ENCODE results near the gene NPPC. TPM values are rescaled to one million over a fixed set of nuclear protein-coding genes. Genes with fewer than 3 reads are reported as not detected.

The NPPC gene
- total and polyA plus RNA-seq, 10 of the 15 experiments (the other 5 are each of a cell fraction or from before 2014, with no cell fraction given), result 0.15 TPM; not detected in 9

- 92% methylated on average over 2 of the region's 2 CpGs for WGBS (ENCODE audit: insufficient coverage, insufficient replicate concordance, low lambda C conversion rate, missing lambda C conversion rate)
- ChIA-PET SMC1A (ENCODE audit: uncharacterized antibody, unreplicated experiment) (interaction anchor here (0.6 kb wide), 1 partner anchor 46 kb away, joined by 3 read pairs; no protein-coding TSS in a partner anchor), CTCF (interaction anchor here (0.6 kb wide), 1 partner anchor 352 kb away, joined by 3 read pairs; no protein-coding TSS in a partner anchor), RAD21 (ENCODE audit: unreplicated experiment) (no interaction called here), POLR2A (interaction anchor here (0.7 kb wide), 1 partner anchor 18 kb away, joined by 4 read pairs; no protein-coding TSS in a partner anchor)
- Histone ChIP-seq H3K4me3 (no peak overlapping the region), H3K9me3 (replicated peaks; ENCODE audit: control insufficient read depth, insufficient read depth, low read length) (peaks cover under 1% of the 10 kb centered on the region; the same call in 1 of the 3 replicates), H3K27ac (ENCODE audit: control insufficient read depth, insufficient read depth) (no peak overlapping the region), H3K9ac (ENCODE audit: control insufficient read depth, insufficient read depth, low read length) (no peak overlapping the region), H3K79me2 (ENCODE audit: control insufficient read depth, insufficient read depth, low read length) (no peaks in the 10 kb centered on the region; the same call in 1 of the 2 replicates), H3K27me3 (replicated peaks in 1 of 2; ENCODE audit: control insufficient read depth in 2 of 2, insufficient read depth in 2 of 2, low read length in 1 of 2) (no peaks in the 10 kb centered on the region), H3K4me1 (ENCODE audit: control insufficient read depth, insufficient read depth, low read length) (no peaks in the 10 kb centered on the region), H2AFZ (ENCODE audit: control insufficient read depth, low read depth, low read length) (no peak overlapping the region), H3K4me2 (ENCODE audit: control insufficient read depth, insufficient read depth) (no peak overlapping the region), H4K20me1 (ENCODE audit: control insufficient read depth, insufficient read depth) (no peaks in the 10 kb centered on the region), H3K36me3 (ENCODE audit: control insufficient read depth in 2 of 2, insufficient read depth in 2 of 2, low read length in 1 of 2) (peaks cover 0 to 3% of the 10 kb centered on the region in 2 experiments; a peak in 1 of 4 replicates)
- FAIRE-seq (no peak), ATAC-seq (no peak), DNase-seq (ENCODE audit: low read depth, low spot score) (no peak)
- no TSS peak for BruUV-seq (replicated peaks)
- in situ Hi-C loops (cut with MboI), result no loop called here
- no peak for TF ChIP-seq SMAD5 (IDR thresholded peaks at IDR 0.05; ENCODE audit: low read depth)
- TF ChIP-seq, protein P1, sequence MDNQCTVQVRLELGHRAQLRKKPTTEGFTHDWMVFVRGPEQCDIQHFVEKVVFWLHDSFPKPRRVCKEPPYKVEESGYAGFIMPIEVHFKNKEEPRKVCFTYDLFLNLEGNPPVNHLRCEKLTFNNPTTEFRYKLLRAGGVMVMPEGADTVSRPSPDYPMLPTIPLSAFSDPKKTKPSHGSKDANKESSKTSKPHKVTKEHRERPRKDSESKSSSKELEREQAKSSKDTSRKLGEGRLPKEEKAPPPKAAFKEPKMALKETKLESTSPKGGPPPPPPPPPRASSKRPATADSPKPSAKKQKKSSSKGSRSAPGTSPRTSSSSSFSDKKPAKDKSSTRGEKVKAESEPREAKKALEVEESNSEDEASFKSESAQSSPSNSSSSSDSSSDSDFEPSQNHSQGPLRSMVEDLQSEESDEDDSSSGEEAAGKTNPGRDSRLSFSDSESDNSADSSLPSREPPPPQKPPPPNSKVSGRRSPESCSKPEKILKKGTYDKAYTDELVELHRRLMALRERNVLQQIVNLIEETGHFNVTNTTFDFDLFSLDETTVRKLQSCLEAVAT (IDR thresholded peaks at IDR 0.05), result no peak
- TF ChIP-seq MEF2B (IDR thresholded peaks at IDR 0.05; ENCODE audit: partially characterized antibody, poor library complexity, severe bottlenecking), result no peak
- TF ChIP-seq YBX1 (IDR thresholded peaks at IDR 0.05), result no peak
- no peak for TF ChIP-seq SUPT20H (IDR thresholded peaks at IDR 0.05; ENCODE audit: borderline replicate concordance, control insufficient read depth, low read depth, low read length)
- no peak for TF ChIP-seq BMI1 (IDR thresholded peaks at IDR 0.05; ENCODE audit: borderline replicate concordance)
- TF ChIP-seq CREB1 (IDR thresholded peaks at IDR 0.05; ENCODE audit: low read depth), result no peak
- intact Hi-C loops (cut with micrococcal nuclease; ENCODE audit: unreplicated experiment), result no loop called here
Observed at GRCh38 chr2:231975001-231975400, 48.8 kb upstream of the NPPC start.
